ENCODE results near the gene PIK3C2A.

Gene PIK3C2A

DNA sequence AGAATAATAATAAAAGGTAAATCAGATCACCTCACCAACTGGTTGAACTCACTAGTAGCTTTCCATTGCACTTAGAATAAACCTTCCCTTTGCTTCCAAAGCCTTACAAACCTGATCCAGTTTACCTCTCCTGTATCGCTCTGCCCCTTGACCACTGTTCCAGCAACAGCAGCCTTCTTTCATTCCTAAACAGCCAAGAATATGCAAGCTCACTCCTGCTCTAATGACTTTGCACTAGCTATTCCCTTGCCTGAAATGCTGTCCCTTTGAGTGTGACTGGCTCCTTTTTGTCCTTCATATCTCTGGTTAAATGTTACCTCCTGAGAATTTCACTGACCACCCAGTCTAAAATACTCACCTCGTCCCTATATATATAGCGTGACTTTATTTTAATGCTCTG lies 9.6 kb upstream of the PIK3C2A start:
- no peak for DNase-seq

GRCh38 chr11:17214338-17214737 lies 6.6 kb upstream of the PIK3C2A start:
- no peak for DNase-seq

- DNase-seq, result no peak
Measured at GRCh38 chr11:17211286-17211685, 3.5 kb upstream of the PIK3C2A start.

DNA sequence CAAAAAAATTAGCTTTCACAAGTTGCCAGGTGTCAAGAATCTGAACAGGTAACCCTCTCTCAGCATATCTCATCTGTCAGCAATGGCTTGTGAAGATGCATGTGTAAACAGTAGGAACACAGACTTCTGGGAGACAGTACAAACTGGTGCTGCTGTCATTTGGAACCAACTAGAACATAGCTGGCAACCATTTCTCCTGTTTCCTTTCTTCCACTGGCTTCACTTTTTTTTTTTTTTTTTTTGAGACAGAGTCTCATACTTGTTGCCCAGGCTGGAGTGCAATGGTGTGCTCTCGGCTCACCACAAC lies 2.1 kb upstream of the PIK3C2A start:
- DNase-seq, result no peak

DNA sequence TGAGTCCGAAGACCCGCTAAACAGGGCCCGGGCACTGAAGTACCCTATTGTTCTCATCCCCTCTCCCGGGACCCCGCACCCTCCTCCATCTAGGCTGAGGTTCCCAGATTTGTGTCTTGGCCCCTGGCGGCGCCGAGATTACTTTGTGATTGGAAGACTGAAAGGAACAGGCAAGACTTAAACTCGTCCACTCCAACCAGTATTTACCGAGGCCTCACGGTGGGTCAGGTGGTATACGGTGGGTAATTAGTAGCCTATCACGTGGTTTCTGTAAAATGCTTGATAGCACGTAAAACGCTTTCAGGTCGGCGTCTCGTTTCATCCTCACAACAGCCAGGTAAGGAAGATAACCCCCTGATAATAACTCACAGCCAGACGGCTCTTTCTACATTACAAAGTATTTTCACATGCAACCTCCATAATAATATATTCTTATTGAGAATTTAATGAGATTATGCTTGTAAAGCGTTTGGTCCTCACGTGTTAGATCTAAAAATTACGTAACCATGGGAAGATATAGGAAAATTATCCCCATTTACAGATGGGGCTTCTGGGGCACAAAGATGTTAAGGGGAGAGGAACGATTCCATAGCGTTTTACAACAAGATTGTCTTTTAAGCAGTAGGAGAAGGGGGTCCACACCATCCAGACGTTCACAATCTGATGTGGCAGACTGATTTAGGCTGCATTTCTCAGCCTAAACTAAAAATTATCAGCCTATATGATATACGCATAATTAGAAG lies 642 bp upstream of the PIK3C2A start:
- peak; percentile 91 to 93 (median 93) for DNase-seq

GRCh38 chr11:17206463-17206862 lies 1.3 kb downstream of the PIK3C2A start:
- peak in 1 of 3 experiments; percentile 26 for DNase-seq

- no peak for DNase-seq
Measured at GRCh38 chr11:17197431-17197898, 10.3 kb downstream of the PIK3C2A start.

GRCh38 chr11:17188675-17189074 lies 19.1 kb downstream of the PIK3C2A start:
- no peak for DNase-seq

- no peak for DNase-seq
Measured at GRCh38 chr11:17186932-17187692, 20.7 kb downstream of the PIK3C2A start.

DNA sequence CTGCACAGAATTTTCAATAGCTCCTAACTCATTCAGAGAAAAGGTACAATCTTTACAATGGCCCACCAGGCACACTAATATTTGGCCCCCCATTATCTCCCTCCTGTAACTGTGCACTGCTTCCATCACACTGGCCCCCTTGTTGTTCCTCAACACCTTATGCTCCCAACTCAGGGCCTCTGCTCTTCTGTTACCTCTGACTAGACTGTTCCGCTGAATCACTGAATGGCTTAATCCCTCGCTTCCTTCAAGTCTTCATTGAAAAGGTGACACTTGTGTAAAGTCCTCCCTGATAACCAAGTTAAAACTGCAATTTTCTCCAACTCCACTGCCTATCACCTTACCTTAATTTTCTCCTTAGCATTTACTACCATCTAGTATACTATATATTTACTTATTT lies 21.8 kb downstream of the PIK3C2A start:
- DNase-seq, result no peak

- DNase-seq, result no peak
Measured at GRCh38 chr11:17184882-17185587, 22.8 kb downstream of the PIK3C2A start.

GRCh38 chr11:17183836-17184235 lies 23.9 kb downstream of the PIK3C2A start:
- DNase-seq, result peak in 1 of 3 experiments; percentile 20

GRCh38 chr11:17179970-17180369 lies 27.8 kb downstream of the PIK3C2A start:
- no peak for DNase-seq

DNA sequence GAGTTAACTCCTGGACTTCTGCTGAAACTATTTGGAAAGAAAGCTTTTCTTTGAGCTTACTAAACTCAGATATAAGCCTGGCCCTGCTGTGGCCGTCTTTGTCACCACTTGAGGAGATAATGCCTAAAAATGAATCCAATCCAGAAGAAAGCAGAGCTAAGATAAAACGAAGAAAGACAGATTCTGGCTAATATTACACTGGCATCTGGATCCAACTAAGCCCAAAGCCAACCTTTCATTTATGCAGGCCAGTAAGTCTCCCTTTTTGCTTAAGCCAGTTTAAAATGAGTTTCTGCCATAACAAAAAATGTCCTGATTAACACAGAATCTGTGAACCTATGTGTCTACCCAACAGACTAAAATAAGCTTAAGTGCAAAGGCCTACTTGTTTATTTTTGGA lies 34.5 kb downstream of the PIK3C2A start:
- DNase-seq, result no peak

DNA sequence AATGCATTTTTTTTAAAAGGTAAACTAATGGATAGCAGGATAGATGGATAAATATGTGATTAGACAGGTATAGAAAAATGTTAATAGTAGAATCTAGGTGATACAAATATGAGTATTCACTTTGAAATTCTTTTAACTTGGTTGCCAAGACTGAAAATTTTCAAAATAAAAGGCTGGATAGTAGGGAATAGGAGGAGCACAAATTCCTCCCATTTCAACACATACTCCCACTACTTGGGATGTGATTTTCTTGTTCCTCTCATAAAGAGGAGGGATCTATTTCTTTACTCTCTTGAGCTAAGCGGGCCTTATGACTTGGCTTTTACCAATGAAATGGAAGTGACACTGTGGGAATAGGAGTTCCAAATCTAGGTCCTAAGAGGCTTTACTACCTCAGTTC lies 35.9 kb downstream of the PIK3C2A start:
- DNase-seq, result no peak

DNA sequence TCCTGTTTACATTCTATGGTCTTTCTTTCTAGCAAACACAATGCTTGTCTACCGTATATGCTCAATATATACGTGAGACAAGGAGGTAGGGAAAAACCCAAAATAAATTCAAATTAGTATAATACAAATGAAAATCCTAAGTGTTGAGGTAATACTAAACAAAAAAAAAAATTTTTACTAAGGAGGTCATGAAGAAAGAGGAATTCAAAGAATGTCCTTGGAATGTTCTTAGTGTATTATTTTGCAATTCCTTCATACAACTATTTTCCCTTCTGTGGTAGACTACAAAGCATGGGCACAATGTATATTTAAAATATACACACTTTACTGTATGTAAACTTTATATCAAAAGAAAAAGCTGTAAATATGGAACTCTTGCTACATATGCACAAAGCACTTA lies 36.4 kb downstream of the PIK3C2A start:
- DNase-seq, result no peak

- no peak for DNase-seq
Measured at GRCh38 chr11:17169876-17170275, 37.9 kb downstream of the PIK3C2A start.

GRCh38 chr11:17165247-17165890 lies 42.4 kb downstream of the PIK3C2A start:
- no peak for DNase-seq

DNA sequence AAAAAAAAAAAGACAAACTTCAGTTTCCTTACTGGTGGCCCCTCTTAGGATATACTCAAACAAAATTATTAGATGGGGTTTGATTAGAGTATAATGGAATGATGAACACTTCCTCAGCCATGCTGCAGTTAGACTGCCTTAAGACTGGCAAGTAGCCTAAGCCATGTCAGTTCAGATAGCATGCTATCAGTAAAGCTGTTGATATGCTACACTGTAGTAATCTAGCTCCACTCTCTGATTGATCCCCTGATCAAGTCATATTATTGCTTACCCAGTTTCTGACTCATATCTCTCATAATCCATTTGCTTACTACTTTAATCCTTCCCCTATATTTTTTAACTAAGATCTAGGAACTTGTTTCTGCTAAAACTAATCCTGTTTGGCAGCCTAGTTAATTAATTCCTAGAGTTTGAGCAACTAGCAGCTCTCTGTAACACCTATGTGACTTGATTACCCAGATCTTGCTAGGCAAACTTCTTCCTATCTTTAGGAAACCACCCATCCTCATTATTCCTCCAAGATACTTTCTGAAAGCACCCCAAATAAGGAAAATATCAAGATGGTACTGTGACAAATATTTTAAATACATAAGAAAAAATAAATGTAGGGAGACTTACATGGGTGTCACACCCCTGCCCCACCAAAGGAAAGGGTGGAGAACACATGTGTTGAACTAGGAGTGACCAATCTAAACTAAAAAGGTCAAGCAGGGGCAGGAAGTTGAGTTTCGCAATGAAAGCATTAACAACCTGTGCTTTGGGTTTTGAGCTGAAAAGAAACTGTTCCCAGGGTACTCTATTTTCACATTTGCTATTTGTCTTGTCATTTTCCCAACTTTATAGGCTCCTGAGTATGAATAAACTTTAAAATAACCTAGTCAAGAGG lies 43.2 kb downstream of the PIK3C2A start:
- DNase-seq, result no peak

- DNase-seq, result no peak
Measured at GRCh38 chr11:17163736-17164135, 44.0 kb downstream of the PIK3C2A start.

- no peak for DNase-seq
Measured at GRCh38 chr11:17163291-17163690, 44.5 kb downstream of the PIK3C2A start.

DNA sequence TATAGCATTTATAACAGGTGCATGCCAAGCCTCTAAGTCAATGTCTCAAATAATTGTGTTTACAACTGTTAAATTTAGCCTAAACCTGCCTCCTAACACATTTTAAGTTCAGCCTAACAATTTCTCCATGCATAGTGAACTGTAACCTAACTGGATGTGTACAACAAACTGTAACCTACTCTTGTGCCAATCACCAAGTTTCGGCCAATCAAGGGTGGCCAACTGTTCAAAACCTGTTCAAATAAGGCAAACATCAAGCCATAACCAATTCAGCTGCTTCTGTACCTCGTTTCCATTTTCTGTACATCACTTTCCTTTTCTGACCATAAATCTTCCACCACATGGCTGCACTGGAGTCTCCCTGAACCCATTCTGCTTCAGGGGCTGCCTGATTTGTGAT lies 45.4 kb downstream of the PIK3C2A start:
- no peak for DNase-seq
